ENCODE data around the gene CT45A7.
"Not testable (repeated sequence)": the region's sequence is repeated elsewhere in the genome, so short reads cannot be mapped to it uniquely, and the experiment has no call there.

The CT45A7 gene, protein sequence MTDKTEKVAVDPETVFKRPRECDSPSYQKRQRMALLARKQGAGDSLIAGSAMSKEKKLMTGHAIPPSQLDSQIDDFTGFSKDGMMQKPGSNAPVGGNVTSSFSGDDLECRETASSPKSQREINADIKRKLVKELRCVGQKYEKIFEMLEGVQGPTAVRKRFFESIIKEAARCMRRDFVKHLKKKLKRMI

DNA sequence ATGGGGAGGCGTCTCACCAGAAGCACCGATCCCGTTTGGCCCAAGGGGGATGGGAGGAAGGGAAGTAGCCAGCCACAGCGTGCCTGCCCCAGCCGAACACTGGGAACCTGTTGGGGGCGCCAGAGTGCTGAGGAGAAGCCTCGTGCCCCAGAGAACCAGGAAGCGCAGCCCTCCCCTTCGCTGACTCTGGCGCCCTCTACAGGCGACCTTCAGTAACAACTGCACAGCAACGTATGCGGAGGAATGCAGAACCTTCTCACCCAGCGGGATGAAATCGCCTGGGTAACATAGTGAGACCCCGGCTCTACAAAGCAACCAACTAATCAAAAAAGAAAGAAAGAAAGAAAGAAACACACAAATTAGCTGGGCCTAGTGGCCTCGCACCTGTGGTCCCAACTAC, at the start of gene CT45A7:
CT45A7 (minus strand) TSS at position 101 of the 400 bp plus-strand sequence. CDS start 3,747 bp downstream, outside the sequence.
- not testable (repeated sequence) for DNase-seq

- DNase-seq: not testable (repeated sequence)
These were observed 45.7 kb upstream of the CT45A7 start for GRCh38 chrX:135882741-135883140.

- not testable (repeated sequence) for DNase-seq
These were observed 34.6 kb upstream of the CT45A7 start, which contains the start of gene CT45A9 for GRCh38 chrX:135871712-135872111. Gene CT45A9, minus strand, starts transcription at chrX:135871812. Its CDS starts 3,751 bp downstream, at chrX:135868061.

DNA sequence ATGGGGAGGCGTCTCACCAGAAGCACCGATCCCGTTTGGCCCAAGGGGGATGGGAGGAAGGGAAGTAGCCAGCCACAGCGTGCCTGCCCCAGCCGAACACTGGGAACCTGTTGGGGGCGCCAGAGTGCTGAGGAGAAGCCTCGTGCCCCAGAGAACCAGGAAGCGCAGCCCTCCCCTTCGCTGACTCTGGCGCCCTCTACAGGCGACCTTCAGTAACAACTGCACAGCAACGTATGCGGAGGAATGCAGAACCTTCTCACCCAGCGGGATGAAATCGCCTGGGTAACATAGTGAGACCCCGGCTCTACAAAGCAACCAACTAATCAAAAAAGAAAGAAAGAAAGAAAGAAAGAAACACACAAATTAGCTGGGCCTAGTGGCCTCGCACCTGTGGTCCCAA, 17.4 kb upstream of the CT45A7 start, which contains the start of gene CT45A8:
CT45A8 (minus strand) TSS at position 101 of the 400 bp plus-strand sequence. CDS start 3,755 bp downstream, outside the sequence.
- DNase-seq: not testable (repeated sequence)

GRCh38 chrX:135819912-135820311, 17.2 kb downstream of the CT45A7 start, which contains the start of gene CT45A2:
Gene CT45A2, minus strand, starts transcription at chrX:135820012. Its CDS starts 3,747 bp downstream, at chrX:135816265.
- DNase-seq: not testable (repeated sequence)

DNA sequence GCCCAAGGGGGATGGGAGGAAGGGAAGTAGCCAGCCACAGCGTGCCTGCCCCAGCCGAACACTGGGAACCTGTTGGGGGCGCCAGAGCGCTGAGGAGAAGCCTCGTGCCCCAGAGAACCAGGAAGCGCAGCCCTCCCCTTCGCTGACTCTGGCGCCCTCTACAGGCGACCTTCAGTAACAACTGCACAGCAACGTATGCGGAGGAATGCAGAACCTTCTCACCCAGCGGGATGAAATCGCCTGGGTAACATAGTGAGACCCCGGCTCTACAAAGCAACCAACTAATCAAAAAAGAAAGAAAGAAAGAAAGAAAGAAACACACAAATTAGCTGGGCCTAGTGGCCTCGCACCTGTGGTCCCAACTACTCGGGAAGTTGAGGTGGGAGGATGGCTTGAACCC, 34.4 kb downstream of the CT45A7 start, which contains the start of gene CT45A6:
CT45A6 (minus strand) TSS at position 101 of the 400 bp plus-strand sequence. CDS start 3,794 bp downstream, outside the sequence.
- DNase-seq: not testable (repeated sequence)

DNA sequence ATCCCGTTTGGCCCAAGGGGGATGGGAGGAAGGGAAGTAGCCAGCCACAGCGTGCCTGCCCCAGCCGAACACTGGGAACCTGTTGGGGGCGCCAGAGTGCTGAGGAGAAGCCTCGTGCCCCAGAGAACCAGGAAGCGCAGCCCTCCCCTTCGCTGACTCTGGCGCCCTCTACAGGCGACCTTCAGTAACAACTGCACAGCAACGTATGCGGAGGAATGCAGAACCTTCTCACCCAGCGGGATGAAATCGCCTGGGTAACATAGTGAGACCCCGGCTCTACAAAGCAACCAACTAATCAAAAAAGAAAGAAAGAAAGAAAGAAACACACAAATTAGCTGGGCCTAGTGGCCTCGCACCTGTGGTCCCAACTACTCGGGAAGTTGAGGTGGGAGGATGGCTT, 51.7 kb downstream of the CT45A7 start, which contains the start of gene CT45A5:
CT45A5 (minus strand) TSS at position 101 of the 400 bp plus-strand sequence. CDS start 3,774 bp downstream, outside the sequence.
- DNase-seq: not testable (repeated sequence)
